Activated CD4-positive, alpha-beta T cell treated with anti-CD3 and anti-CD28 coated beads, Interleukin-2, amount 50 U/mL, for 48 hours (primary cell): Measurements from ENCODE around the gene ANKRD29.

Source experiments
- DNase-seq, 2 experiments: peaks; one replicate each; pipeline ENCODE4 v3.0.0-alpha.2; 2020

Gene ANKRD29

DNA sequence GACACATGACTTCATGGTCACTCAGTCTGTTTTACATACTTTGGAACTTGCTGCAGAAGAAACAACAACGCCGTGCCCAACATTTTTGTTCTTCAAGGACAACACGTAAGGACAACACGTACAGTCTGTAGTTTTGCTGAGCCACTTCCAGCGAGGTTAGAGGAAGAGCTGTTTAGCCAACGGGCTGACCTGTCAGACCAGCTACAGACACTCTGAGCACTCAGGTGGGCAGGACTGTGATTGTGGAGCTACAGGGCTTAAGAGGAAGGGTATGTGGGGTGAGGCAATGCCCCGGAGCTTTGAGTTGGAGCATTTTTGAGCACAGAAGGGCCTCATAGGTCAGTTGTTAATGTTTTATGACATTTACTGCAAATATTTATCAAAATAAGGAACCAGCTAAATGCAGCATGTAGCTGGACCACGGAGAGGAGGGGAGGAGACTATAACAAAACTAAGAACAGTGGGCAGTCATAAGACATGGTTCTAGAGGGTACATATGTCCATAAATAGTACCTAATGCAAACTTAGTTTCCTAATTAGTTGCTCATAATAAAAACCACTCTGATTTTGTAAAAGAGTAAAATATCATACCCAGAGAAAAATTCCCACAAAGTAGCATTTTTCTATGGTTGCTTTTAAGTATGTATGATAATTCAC is 50.1 kb downstream of the ANKRD29 start:
- DNase-seq: no peak

GRCh38 chr18:23609390-23610023 is 53.2 kb downstream of the ANKRD29 start:
- no peak for DNase-seq

DNA sequence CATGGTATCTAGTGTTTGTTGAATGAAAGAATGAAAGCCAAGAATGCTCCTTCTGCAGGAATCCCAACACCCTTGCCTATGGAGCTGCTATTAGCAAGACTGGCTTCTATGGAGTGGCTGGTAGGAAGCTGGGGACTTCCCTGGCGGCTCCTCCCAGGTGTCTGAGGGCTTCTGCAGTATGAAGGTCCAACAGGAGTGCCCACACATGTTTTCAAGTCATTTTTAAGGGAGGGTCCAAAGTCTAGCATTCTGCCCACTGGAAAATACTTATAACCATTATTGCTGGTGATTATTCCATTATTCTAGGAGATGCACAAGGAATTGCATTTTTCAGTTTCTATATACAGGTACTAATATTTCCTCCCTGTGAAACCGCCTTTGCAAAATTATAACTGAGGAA is 54.5 kb downstream of the ANKRD29 start:
- DNase-seq: no peak

DNA sequence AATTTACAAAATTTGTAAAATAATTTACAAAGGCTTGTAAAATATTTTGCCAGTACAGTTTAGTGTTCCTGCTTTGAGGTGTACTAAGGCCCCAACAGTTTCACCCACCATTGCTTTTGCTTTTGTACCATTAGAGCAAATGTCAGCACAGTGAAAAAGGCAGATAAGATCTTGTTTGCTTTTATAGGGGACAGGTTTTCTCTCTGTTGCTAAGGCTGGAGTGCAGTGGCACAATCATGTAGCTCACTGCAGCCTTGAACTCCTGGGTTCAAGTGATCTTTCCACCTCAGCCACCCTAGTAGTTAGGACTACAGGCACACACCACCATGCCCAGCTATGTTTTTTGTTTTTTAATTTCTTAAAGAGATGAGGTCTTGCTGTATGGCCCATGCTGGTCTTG is 56.8 kb downstream of the ANKRD29 start:
- DNase-seq: no peak

DNA sequence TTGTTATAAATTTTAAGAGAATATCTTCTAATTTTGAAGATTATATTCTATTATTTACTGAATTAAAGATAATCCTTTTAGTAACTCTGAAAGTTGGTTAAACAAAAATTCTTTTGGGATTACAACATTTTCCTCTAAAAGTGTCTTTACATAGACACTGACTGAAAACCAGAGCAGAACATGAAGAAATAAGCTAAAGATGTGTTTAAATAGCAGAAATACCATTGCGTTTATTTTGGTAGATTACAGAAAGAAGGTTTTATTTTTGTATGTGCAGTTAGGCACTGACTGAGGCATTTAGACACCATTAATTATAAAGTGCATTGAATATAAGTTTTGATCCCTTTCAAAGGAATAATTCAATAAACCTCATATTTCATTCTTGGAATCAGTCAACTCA is 62.9 kb downstream of the ANKRD29 start:
- DNase-seq: no peak

- DNase-seq: no peak
Measured at GRCh38 chr18:23596183-23596582, 66.5 kb downstream of the ANKRD29 start.

DNA sequence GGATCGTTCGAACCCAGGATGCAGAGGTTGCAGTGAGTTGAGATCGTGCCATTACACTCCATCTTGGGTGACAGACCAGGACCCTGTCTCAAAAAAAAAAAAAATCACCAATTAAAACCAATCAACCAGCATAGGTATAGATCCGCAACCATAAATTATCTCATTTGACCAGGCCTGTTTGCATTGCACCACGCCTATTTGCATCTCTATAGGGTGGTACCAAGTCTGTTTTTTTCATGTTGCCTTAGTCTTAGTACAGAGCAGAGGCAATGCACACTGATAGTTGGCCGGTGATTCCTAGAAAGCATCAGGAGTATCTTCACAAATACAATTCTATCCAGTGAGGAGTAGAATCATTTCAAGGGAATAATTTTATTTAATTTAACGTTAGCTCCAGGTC is 67.1 kb downstream of the ANKRD29 start:
- DNase-seq: no peak

GRCh38 chr18:23593720-23594119 is 69.0 kb downstream of the ANKRD29 start:
- DNase-seq: no peak

GRCh38 chr18:23592911-23593310 is 69.8 kb downstream of the ANKRD29 start:
- no peak for DNase-seq

- no peak for DNase-seq
Measured at GRCh38 chr18:23591011-23591410, 71.7 kb downstream of the ANKRD29 start.

GRCh38 chr18:23588836-23589560 is 73.7 kb downstream of the ANKRD29 start:
- no peak for DNase-seq

GRCh38 chr18:23587220-23587642 is 75.5 kb downstream of the ANKRD29 start:
- no peak for DNase-seq

- peak; percentile 91 to 93 for DNase-seq
Measured at GRCh38 chr18:23586249-23587196, 76.2 kb downstream of the ANKRD29 start, which contains the start of gene NPC1. TSS of gene NPC1 (minus strand) at chr18:23586506. CDS start at chr18:23586343, 163 bp downstream.

DNA sequence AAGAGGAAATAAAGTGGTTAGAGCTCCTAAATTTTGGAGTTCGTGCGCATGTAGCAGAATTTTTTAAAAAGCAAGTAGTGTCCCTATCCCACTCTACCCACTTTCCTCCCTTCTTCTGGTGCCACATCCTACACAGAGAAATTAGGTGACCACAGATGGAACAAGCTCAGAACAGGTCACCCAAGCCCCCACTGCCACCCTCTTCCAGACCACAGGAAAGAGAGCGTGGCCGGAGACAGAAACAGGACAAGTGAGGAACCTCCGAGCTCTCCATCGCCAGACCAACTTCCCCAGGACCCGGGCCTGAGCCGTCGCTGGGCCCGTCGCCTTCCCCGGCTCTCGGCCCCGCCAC is 76.8 kb downstream of the ANKRD29 start:
- DNase-seq: no peak

- peak; percentile 9 to 17 for DNase-seq
Measured at GRCh38 chr18:23585007-23585871, 77.5 kb downstream of the ANKRD29 start.

DNA sequence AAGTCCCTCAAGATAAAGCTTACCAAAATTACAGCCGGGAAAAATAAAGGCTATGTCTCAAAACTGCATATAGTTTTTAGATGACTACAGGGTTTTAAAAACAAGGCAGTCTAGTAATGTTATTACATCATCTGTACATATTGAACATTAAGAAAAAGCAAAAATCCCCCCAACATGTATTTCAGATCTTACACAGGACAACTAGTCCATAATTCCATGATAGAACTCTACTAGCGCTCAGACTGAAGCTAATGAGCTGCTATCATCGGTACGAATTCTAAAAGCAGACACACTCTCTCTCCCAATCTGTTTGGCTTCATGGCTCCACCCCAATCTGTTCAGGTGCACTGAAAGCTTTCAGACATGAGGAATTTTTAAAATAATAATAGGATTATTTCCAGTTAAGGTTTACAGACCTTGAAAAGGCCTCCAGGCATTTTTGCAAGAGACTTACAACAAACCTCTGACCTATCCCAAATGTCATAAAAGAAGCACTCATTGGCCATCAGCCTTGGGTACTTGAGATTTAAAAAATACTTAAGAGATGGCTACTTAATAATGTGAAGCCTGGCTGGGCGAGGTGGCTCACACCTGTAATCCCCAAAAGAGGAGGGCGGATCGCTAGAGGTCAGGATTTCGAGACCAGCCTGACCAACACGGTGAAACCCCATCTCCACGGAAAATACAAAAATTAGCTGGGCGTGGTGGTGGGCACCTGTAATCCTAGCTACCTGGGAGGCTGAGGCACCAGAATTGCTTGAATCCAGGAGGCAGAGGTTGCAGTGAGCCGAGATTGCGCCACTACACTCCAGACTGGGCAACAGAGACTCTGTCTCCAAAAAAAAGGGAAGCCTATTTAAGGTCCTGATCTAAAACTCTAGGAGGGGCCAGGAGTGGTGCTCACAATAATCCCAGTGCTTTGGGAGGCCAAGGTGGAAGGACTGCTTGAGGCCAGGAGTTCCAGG is 78.4 kb downstream of the ANKRD29 start:
- no peak for DNase-seq

- no peak for DNase-seq
Measured at GRCh38 chr18:23583071-23583865, 79.4 kb downstream of the ANKRD29 start.

DNA sequence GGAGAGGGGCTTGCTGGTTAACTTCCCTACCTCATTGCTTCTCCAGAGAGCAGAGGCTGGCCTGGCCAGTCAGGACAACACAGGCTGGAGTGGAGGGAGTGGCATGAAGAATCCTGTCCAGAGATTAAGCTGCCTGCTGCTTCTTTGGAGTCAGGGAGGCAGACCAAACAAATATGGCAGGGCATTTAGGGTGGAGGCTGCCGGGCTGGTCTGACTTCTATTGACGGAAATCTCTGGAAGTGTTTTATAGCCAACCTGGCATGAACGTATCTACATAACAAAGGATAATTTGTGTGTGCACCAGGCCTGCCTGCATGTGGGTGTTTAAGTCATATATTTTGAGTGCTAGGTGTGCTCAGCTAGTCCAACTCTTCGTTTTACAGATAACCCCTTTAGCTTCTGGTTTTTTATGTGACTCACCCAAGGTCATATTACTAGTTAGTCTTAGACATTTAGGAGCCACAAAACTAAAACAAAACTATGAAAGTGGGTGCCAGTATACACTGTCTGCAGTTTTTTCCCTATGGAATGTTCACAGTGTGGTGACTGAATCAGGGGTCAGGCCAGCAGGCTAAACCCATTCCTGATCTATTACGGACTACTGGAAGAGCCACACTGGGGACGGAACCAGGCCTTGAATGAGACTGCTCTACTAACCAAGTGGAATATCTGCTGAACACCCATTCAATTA is 81.9 kb downstream of the ANKRD29 start:
- DNase-seq: no peak
